Trophoblast cell (in vitro differentiated cells and primary cell): ENCODE measurements around the gene LANCL3. TPM values are rescaled to one million over a fixed set of nuclear protein-coding genes. Genes with fewer than 3 reads are reported as not detected.
"Not testable (repeated sequence)": the region's sequence is repeated elsewhere in the genome, so short reads cannot be mapped to it uniquely, and the experiment has no call there.

Experiments used
- DNase-seq, 2 donors: peaks; one replicate each; pipeline ENCODE4 v3.0.0-alpha.2; 2016
- H2AFZ ChIP-seq: 2 replicates; pipeline ENCODE4 v1.6.1; 2013; ENCODE audit warnings: low read length, moderate library complexity, mild to moderate bottlenecking; ENCODE audit not compliant: insufficient read depth, poor library complexity
- H2AK5ac ChIP-seq: 2 replicates; pipeline ENCODE4 v1.6.1; 2013; ENCODE audit warnings: mild to moderate bottlenecking, low read length
- H2BK120ac ChIP-seq: 2 replicates; pipeline ENCODE4 v1.6.1; 2013; ENCODE audit warnings: low read length, mild to moderate bottlenecking, moderate library complexity; ENCODE audit not compliant: insufficient read depth, poor library complexity
- H2BK12ac ChIP-seq: 2 replicates; pipeline ENCODE4 v1.6.1; 2013; ENCODE audit warnings: mild to moderate bottlenecking, low read length, moderate library complexity
- H2BK5ac ChIP-seq: 2 replicates; pipeline ENCODE4 v1.6.1; 2013; ENCODE audit warnings: low read length, low read depth, moderate library complexity, mild to moderate bottlenecking; ENCODE audit not compliant: poor library complexity
- H3K14ac ChIP-seq: 2 replicates; pipeline ENCODE4 v1.6.1; 2013; ENCODE audit warnings: mild to moderate bottlenecking, low read length
- H3K18ac ChIP-seq: 2 replicates; pipeline ENCODE4 v1.6.1; 2013; ENCODE audit warnings: mild to moderate bottlenecking, low read length
- H3K23ac ChIP-seq: 2 replicates; pipeline ENCODE4 v1.6.1; 2013; ENCODE audit warnings: low read length
- H3K27ac ChIP-seq: 2 replicates; pipeline ENCODE4 v1.5.1; 2013; ENCODE audit warnings: low read depth, mild to moderate bottlenecking, inconsistent platforms, low read length, moderate library complexity
- H3K27me3 ChIP-seq: 2 replicates; pipeline ENCODE4 v1.6.1; 2013; ENCODE audit warnings: inconsistent platforms, mild to moderate bottlenecking, low read length, moderate library complexity; ENCODE audit not compliant: insufficient read depth
- H3K36me3 ChIP-seq, 2 experiments: 1 replicate in 1 of 2; 2 replicates in 1 of 2; pipeline ENCODE4 v1.6.1; 2013; ENCODE audit warnings: low read length in 2 of 2, mild to moderate bottlenecking in 2 of 2, moderate library complexity in 1 of 2; ENCODE audit not compliant: insufficient read depth in 2 of 2, control insufficient read depth in 1 of 2
- H3K4ac ChIP-seq: 2 replicates; pipeline ENCODE4 v1.6.1; 2013; ENCODE audit warnings: low read depth, mild to moderate bottlenecking, low read length, moderate library complexity
- H3K4me1 ChIP-seq, 2 experiments: 1 replicate in 1 of 2; 2 replicates in 1 of 2; pipeline ENCODE4 v1.6.1; 2013; ENCODE audit warnings: low read length in 2 of 2, mild to moderate bottlenecking in 2 of 2, moderate library complexity in 1 of 2; ENCODE audit not compliant: insufficient read depth in 2 of 2, control insufficient read depth in 1 of 2
- H3K4me2 ChIP-seq: 2 replicates; pipeline ENCODE4 v1.6.1; 2013; ENCODE audit warnings: inconsistent platforms, mild to moderate bottlenecking, low read length, moderate library complexity
- H3K4me3 ChIP-seq: 2 replicates; pipeline ENCODE4 v1.5.1; 2013; ENCODE audit warnings: mild to moderate bottlenecking, low read depth, low read length, inconsistent platforms
- H3K79me1 ChIP-seq: one replicate; pipeline ENCODE4 v1.6.1; 2013; ENCODE audit warnings: low read length
- H3K79me2 ChIP-seq: 2 replicates; pipeline ENCODE4 v1.6.1; 2013; ENCODE audit warnings: low read length, mild to moderate bottlenecking; ENCODE audit not compliant: control insufficient read depth, insufficient read depth, poor library complexity
- H3K9ac ChIP-seq: 2 replicates; pipeline ENCODE4 v1.6.1; 2013; ENCODE audit warnings: mild to moderate bottlenecking, low read length
- H3K9me3 ChIP-seq: 2 replicates; pipeline ENCODE4 v1.6.1; 2013; ENCODE audit warnings: low read depth, mild to moderate bottlenecking, control low read depth, inconsistent platforms, low read length; ENCODE audit not compliant: insufficient read depth
- H4K12ac ChIP-seq: 2 replicates; pipeline ENCODE4 v1.6.1; 2013; ENCODE audit warnings: low read depth, mild to moderate bottlenecking, low read length, moderate library complexity
- H4K8ac ChIP-seq: 2 replicates; pipeline ENCODE4 v1.6.1; 2013; ENCODE audit warnings: low read depth, mild to moderate bottlenecking, low read length, moderate library complexity
- H4K91ac ChIP-seq: one replicate; pipeline ENCODE4 v1.6.1; 2013; ENCODE audit warnings: low read depth, mild to moderate bottlenecking, low read length, moderate library complexity
- WGBS: extraction: QIAGEN DNeasy Blood & Tissue Kit; methylation state at CpG from one replicate; pipeline ENCODE4 v1.1.7; 2013; ENCODE audit warnings: missing lambda C conversion rate; ENCODE audit not compliant: insufficient read length, insufficient coverage; ENCODE audit errors: extremely low coverage; 5-methylcytosine and 5-hydroxymethylcytosine counted together
- polyA plus RNA-seq: library from polyadenylated mRNA; stranded (reverse); fragments of 200-250 nt; gene quantifications from 2 replicates; pipeline ENCODE4 v1.2.3, GENCODE V29; 2013

Gene LANCL3
- 0.10 and 0.11 TPM in 2 replicates for polyA plus RNA-seq

DNA sequence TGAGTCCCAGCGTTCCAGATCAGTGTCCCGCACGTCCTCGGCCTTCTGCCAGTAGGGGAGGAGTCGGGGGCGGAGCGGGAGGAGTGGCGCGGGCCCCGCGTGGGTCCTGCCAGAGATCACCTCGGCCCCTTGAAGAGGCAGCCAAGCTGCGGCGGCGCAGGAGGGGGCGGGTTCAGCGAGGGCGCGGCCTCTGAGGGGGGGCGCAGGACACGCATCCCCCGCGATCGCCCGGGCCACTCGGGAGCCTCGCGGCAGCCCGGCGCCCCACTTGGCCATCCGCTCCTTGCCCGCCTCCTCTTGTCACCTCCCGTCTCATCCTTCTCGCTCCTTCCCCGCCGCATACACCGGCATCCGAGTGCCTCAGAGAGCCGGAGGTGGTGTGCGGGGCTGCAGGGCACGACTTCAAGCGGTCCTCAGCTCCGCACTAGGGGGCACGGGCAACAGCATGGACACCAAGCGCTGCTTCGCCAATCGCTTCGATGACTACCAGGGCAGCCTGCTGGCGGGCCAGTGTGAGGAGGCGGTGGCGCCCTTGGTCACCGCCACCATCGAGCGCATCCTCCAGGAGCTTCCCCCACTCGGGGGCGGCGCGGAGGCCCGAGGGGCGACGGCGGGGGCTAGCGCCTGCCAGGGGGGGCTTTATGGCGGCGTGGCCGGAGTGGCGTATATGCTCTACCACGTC lies at the start of gene LANCL3:
LANCL3 (plus strand) TSS at position 236 of the 682 bp plus-strand sequence; CDS start at position 446, 210 bp downstream.
- H4K91ac ChIP-seq, H2AK5ac ChIP-seq, H4K12ac ChIP-seq, H2BK120ac ChIP-seq, H4K8ac ChIP-seq, H3K79me1 ChIP-seq, H2BK5ac ChIP-seq, H3K79me2 ChIP-seq, H2BK12ac ChIP-seq, H3K9ac ChIP-seq, DNase-seq, H3K23ac ChIP-seq, H3K4ac ChIP-seq, H3K4me1 ChIP-seq, H3K27me3 ChIP-seq, H3K9me3 ChIP-seq, H3K27ac ChIP-seq, H3K14ac ChIP-seq, H3K36me3 ChIP-seq, H3K18ac ChIP-seq: not testable (repeated sequence)
- H2AFZ ChIP-seq: peak within 1 kb of the TSS; percentile 41
- peak within 1 kb of the TSS; percentile 48 for H3K4me3 ChIP-seq
- peak within 1 kb of the TSS; percentile 68 for H3K4me2 ChIP-seq
- WGBS: no CpG with 5 or more reads among the region's 68 CpGs

DNA sequence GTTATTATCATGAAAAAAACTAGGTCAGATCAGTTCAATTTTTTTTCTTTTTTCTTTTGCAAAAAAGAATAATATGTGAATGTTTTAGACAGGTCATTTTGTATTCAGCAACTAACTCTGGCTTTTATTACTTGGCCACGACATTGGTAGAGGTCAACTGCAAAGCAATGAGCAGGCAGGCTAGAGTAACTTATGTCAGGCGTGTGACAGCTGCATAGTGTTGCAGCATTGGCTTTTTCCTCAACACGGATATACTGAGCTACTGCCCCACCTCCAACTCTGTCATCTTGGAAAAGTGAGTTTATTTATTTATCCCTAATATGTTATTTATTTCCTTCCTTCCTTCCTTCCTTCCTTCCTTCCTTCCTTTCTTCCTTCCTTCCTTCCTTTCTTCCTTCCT lies 47.8 kb upstream of the LANCL3 start:
- not testable (repeated sequence) for H3K4me3 ChIP-seq, H3K9ac ChIP-seq, H2BK12ac ChIP-seq, H3K4me2 ChIP-seq, H3K18ac ChIP-seq, H3K4ac ChIP-seq, H4K91ac ChIP-seq, H3K79me1 ChIP-seq, H3K79me2 ChIP-seq, H3K23ac ChIP-seq, H2BK120ac ChIP-seq, H3K27me3 ChIP-seq, H3K36me3 ChIP-seq, H2BK5ac ChIP-seq, H2AK5ac ChIP-seq, DNase-seq, H3K4me1 ChIP-seq, H3K27ac ChIP-seq, H4K8ac ChIP-seq, H4K12ac ChIP-seq, H2AFZ ChIP-seq, H3K9me3 ChIP-seq, H3K14ac ChIP-seq
- no CpG with 5 or more reads among the region's 3 CpGs for WGBS

DNA sequence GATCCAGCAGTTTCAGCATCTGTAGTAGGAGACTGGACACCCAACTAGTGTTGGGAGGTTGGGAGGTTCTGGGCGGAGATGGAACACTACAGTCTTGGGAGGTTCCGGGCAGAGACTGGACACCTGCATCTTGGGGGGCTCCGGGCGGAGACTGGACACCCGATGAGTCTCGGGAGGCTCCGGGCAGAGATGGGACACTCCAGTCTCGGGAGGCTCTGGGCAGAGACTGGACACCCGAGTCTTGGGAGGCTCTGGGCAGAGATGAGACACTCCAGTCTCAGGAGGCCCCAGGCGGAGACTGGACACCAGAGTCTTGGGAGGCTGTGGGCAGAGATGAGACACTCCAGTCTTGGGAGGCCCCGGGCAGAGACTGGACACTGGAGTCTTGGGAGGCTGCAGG lies 29.5 kb upstream of the LANCL3 start:
- DNase-seq: no peak
- H2AFZ ChIP-seq: no peak overlapping the region
- H3K27me3 ChIP-seq: no peaks in the 10 kb centered on the region
- H3K79me1 ChIP-seq: no peaks in the 10 kb centered on the region
- no peak overlapping the region for H3K4me2 ChIP-seq
- H3K18ac ChIP-seq: no peak overlapping the region
- no peaks in the 10 kb centered on the region for H3K36me3 ChIP-seq
- H4K8ac ChIP-seq: no peak overlapping the region
- no peak overlapping the region for H3K27ac ChIP-seq
- no peak overlapping the region for H3K14ac ChIP-seq
- WGBS: no CpG with 5 or more reads among the region's 11 CpGs
- H4K91ac ChIP-seq: no peak overlapping the region
- H4K12ac ChIP-seq: no peak overlapping the region
- no peak overlapping the region for H3K23ac ChIP-seq
- H2BK12ac ChIP-seq: no peak overlapping the region
- no peaks in the 10 kb centered on the region for H3K79me2 ChIP-seq
- H3K4me1 ChIP-seq: no peaks in the 10 kb centered on the region
- no peak overlapping the region for H2AK5ac ChIP-seq
- H2BK120ac ChIP-seq: no peak overlapping the region
- H3K9ac ChIP-seq: no peak overlapping the region
- H2BK5ac ChIP-seq: no peak overlapping the region
- H3K4me3 ChIP-seq: no peak overlapping the region
- H3K9me3 ChIP-seq: no peaks in the 10 kb centered on the region
- H3K4ac ChIP-seq: no peak overlapping the region

DNA sequence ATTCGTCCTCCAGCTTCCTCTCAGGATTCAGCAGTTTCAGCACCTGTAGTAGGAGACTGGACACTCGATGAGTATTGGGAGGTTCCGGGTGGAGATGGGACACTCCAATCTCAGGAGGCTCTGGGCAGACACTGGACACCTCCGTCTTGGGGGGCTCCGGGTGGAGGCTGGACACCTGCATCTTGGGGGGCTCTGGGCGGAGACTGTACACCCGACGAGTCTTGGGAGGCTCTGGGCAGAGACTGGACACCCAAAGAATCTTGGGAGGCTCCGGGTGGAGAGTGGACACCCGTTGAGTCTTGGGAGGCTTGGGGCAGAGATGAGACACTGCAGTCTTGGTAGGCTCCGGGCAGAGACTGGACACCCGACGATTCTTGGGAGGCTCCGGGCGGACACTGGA lies 28.7 kb upstream of the LANCL3 start:
- H3K79me1 ChIP-seq: no peaks in the 10 kb centered on the region

More for the DNA sequence above, 28.7 kb upstream of the LANCL3 start:
- Histone ChIP-seq H4K8ac (no peak overlapping the region), H3K79me2 (no peaks in the 10 kb centered on the region), H2BK12ac (no peak overlapping the region), H3K18ac (no peak overlapping the region), H3K23ac (no peak overlapping the region), H2BK120ac (no peak overlapping the region), H4K91ac (no peak overlapping the region), H3K9me3 (no peaks in the 10 kb centered on the region), H3K27ac (no peak overlapping the region), H2AFZ (no peak overlapping the region), H3K36me3 (no peaks in the 10 kb centered on the region), H3K4me1 (no peaks in the 10 kb centered on the region), H3K14ac (no peak overlapping the region), H2AK5ac (no peak overlapping the region), H3K27me3 (no peaks in the 10 kb centered on the region), H3K4ac (no peak overlapping the region), H3K4me3 (no peak overlapping the region), H3K4me2 (no peak overlapping the region), H2BK5ac (no peak overlapping the region), H3K9ac (no peak overlapping the region), H4K12ac (no peak overlapping the region)
- WGBS: no CpG with 5 or more reads among the region's 15 CpGs
- no peak for DNase-seq
